Gastroesophageal sphincter (tissue), 4 donors: Measurements from ENCODE around the gene UBE2O. TPM values are rescaled to one million over a fixed set of nuclear protein-coding genes. Genes with fewer than 3 reads are reported as not detected.

Experiments
- ATAC-seq: fragments of 150-250 bp; one replicate; pipeline ENCODE4 v1.9.1; 2016; ENCODE audit warnings: mild to moderate bottlenecking, moderate library complexity
- H3K27ac ChIP-seq, 4 donors: fragments of 200-600 bp; sonication (generic) in 3 of 4; 1 replicate in 3 of 4; 2 replicates in 1 of 4; pipeline ENCODE4 v1.5.1; 2016 to 2019
- H3K27me3 ChIP-seq: fragments of 200-600 bp; sonication (generic); one replicate; pipeline ENCODE4 v1.5.1; 2019
- H3K36me3 ChIP-seq, 2 donors: fragments of 200-600 bp; sonication (generic); one replicate each; pipeline ENCODE4 v1.5.1; 2019; ENCODE audit warnings: control low read depth in 1 of 2
- H3K4me1 ChIP-seq, 3 donors: fragments of 200-600 bp; sonication (generic); 1 replicate in 2 of 3; 2 replicates in 1 of 3; pipeline ENCODE4 v1.5.1; 2016 to 2019; ENCODE audit warnings: control low read depth in 2 of 3
- H3K4me3 ChIP-seq, 2 donors: fragments of 200-600 bp; sonication (generic); one replicate each; pipeline ENCODE4 v1.5.1; 2019; ENCODE audit warnings: mild to moderate bottlenecking in 1 of 2, moderate library complexity in 1 of 2
- H3K9me3 ChIP-seq, 3 donors: fragments of 200-600 bp; sonication (generic); one replicate each; pipeline ENCODE4 v1.5.1; 2017 to 2019; ENCODE audit warnings: control low read depth in 2 of 3
- EP300 ChIP-seq: sonication (generic); formaldehyde crosslinking; IDR thresholded peaks from one replicate; pipeline ENCODE4 v1.6.1; 2017; ENCODE audit warnings: antibody characterized with exemption, mild to moderate bottlenecking
- POLR2A ChIP-seq, 2 donors: fragments of 450-650 bp; IDR thresholded peaks; one replicate each; pipeline ENCODE4 v1.6.1; 2017; ENCODE audit warnings: antibody characterized with exemption in 2 of 2, mild to moderate bottlenecking in 2 of 2, moderate library complexity in 1 of 2
- POLR2AphosphoS5 ChIP-seq: sonication (generic); formaldehyde crosslinking; IDR thresholded peaks from one replicate; pipeline ENCODE4 v1.6.1; 2017; ENCODE audit warnings: antibody characterized with exemption
- WGBS, 2 donors: methylation state at CpG; one replicate each; pipeline ENCODE4 v1.1.5; 2018; ENCODE audit warnings: low coverage in 1 of 2; 5-methylcytosine and 5-hydroxymethylcytosine counted together
- total RNA-seq, 4 donors: library from RNA; depleted of rRNA; stranded (reverse); fragments of >200 nt; gene quantifications; one replicate each; pipeline ENCODE4 v1.1.0, GENCODE V29; 2016
- TF ChIP-seq, protein P1 (sequence below), 4 experiments: fragments of 200-600 bp in 2 of 4; fragments of 450-650 bp in 2 of 4; sonication (generic) in 1 of 4; IDR thresholded peaks; one replicate each; pipeline ENCODE4 v1.5.1; 2017 to 2019; ENCODE audit warnings: antibody characterized with exemption in 4 of 4, mild to moderate bottlenecking in 2 of 4, moderate library complexity in 2 of 4

UBE2O gene
- total RNA-seq, 4 donors from 2014 or later = 13.0 to 19.8 (median 15.2) TPM

DNA sequence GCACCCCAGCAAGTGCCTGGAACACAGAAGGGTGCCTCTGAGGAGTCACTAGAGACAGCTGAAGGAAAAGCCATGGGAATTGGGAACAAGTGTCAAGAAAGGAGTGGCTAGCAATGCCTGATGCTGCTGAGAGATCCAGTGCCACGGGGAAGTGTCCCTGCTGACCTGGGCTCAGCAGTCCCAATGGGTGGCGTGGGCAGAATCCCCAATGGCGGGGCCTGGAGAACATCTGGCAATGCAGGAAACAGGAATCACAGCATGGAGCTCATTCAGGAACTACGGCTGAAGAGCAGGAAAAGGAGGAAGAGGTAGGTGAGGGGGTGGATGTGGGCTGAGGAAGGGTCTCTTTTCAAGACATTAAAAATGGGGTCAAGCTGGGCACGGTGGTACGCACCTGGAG, 30.1 kb downstream of the UBE2O start:
- Histone ChIP-seq H3K4me1 (peaks cover 2 to 36% (median 16%) of the 10 kb centered on the region in 3 donors), H3K36me3 (peaks cover 0 to 9% of the 10 kb centered on the region in 2 donors), H3K27me3 (no peaks in the 10 kb centered on the region), H3K27ac (no peak overlapping the region), H3K9me3 (no peaks in the 10 kb centered on the region), H3K4me3 (no peak overlapping the region)
- TF ChIP-seq POLR2A (IDR thresholded peaks at IDR 0.05) (no peak), POLR2AphosphoS5 (no peak), EP300 (no peak)
- TF ChIP-seq, protein P1, sequence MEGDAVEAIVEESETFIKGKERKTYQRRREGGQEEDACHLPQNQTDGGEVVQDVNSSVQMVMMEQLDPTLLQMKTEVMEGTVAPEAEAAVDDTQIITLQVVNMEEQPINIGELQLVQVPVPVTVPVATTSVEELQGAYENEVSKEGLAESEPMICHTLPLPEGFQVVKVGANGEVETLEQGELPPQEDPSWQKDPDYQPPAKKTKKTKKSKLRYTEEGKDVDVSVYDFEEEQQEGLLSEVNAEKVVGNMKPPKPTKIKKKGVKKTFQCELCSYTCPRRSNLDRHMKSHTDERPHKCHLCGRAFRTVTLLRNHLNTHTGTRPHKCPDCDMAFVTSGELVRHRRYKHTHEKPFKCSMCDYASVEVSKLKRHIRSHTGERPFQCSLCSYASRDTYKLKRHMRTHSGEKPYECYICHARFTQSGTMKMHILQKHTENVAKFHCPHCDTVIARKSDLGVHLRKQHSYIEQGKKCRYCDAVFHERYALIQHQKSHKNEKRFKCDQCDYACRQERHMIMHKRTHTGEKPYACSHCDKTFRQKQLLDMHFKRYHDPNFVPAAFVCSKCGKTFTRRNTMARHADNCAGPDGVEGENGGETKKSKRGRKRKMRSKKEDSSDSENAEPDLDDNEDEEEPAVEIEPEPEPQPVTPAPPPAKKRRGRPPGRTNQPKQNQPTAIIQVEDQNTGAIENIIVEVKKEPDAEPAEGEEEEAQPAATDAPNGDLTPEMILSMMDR (IDR thresholded peaks at IDR 0.05) = no peak
- ATAC-seq = no peak
- 86 to 95% methylated on average over 5 to 6 of the region's 6 CpGs for WGBS, 2 donors

DNA sequence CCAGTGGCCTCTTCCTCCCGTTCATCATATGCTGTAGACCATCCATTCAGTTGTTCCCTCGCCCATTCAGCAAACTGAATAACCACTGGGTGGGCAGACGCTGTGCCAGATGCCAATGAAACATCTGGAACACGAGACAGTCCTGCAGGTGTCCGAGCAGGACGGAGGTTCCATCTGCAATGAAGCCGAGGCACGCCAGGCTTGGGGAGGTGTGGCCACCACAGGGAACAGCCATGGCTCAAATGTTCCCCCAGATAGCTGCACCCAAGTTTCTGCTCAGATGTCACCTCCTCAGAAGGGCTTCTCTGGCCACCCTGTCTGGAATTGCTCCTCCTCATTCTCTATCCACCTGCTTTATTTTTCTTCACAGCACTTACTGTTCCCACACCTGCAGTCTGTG, 30.5 kb downstream of the UBE2O start:
- Histone ChIP-seq H3K27me3 (no peaks in the 10 kb centered on the region), H3K27ac (no peak overlapping the region), H3K4me1 (peaks cover 0 to 31% (median 11%) of the 10 kb centered on the region in 3 donors), H3K36me3 (peaks cover 0 to 9% of the 10 kb centered on the region in 2 donors), H3K9me3 (no peaks in the 10 kb centered on the region), H3K4me3 (no peak overlapping the region)
- TF ChIP-seq, protein P1 (IDR thresholded peaks at IDR 0.05) = no peak
- TF ChIP-seq EP300 (no peak), POLR2AphosphoS5 (no peak), POLR2A (IDR thresholded peaks at IDR 0.05) (no peak)
- 100% methylated on average over 1 of the region's 8 CpGs; no CpG with 5 or more reads in 1 of the 2 donors for whole genome bisulfite sequencing, 2 donors
- no peak for ATAC-seq

DNA sequence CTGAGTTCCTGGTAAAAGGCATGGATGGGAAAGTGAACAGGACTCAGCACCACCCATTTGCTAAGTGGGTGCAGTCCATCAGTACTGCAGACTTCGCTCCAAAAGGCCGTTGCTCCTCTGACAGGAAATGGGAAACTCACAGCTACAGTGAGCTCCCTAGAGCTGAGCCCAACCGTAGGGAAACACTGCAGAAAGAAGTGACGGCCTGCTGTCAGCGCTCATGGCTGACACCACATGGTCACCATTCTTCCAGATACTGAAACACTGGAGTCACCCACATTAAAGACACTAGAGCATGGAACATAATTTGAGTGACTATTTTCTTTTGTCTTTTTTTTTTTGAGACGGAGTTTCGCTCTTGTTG, 31.9 kb downstream of the UBE2O start:
- no peaks in the 10 kb centered on the region for H3K27me3 ChIP-seq
- peaks cover 0 to 9% of the 10 kb centered on the region in 2 donors for H3K36me3 ChIP-seq
- no peaks in the 10 kb centered on the region for H3K9me3 ChIP-seq
- H3K4me1 ChIP-seq = peaks cover 0 to 26% (median 11%) of the 10 kb centered on the region in 3 donors
- no peak overlapping the region for H3K4me3 ChIP-seq
- WGBS, 2 donors = 49 to 52% methylated on average over 5 to 6 of the region's 7 CpGs
- TF ChIP-seq, protein P1 (IDR thresholded peaks at IDR 0.05) = no peak
- no peak for TF ChIP-seq EP300
- H3K27ac ChIP-seq = peak overlapping the region in 1 of 4 donors; percentile 38
- no peak for ATAC-seq

DNA sequence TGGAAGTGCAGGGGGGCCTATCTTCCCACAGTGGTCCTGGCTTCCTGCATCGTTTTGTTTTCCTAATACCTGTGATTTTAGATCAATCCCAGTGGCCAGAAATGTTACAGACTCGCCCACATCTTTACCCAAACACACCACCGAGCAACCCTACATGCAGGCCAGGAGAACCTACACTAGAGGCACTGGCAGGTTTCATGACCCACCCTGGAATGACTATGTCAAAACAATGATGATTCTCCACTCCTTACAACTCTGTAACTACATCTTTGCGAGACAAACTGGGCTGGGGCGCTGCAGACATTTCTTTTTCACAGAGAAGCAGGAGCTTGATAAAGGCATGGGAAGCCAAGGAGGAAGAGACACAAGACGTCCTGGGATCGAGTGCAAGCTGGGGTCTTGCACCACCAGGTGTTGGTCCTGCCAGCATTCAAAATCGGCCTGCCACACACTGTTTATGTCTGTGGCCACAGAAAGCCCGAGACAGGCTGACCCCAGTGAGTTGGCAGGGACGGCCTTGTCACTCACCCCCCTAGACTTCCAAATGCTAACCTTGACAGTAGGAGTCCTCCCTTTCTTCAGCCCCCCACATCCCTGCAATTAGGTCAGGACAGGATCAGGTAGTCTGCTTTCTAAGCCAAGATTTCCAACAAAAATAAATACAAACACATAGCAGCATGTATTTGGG, 32.5 kb downstream of the UBE2O start:
- ATAC-seq = no peak
- Histone ChIP-seq H3K9me3 (no peaks in the 10 kb centered on the region), H3K4me1 (peaks cover 0 to 26% (median 11%) of the 10 kb centered on the region in 3 donors), H3K27me3 (no peaks in the 10 kb centered on the region), H3K36me3 (peaks cover 0 to 9% of the 10 kb centered on the region in 2 donors), H3K27ac (peak overlapping the region in 2 of 4 donors; percentile 1 to 38), H3K4me3 (no peak overlapping the region)
- 40% methylated on average over 2 of the region's 10 CpGs; no CpG with 5 or more reads in 1 of the 2 donors for WGBS, 2 donors
- TF ChIP-seq POLR2A (IDR thresholded peaks at IDR 0.05) (no peak), POLR2AphosphoS5 (no peak), EP300 (no peak)
- TF ChIP-seq, protein P1 (IDR thresholded peaks at IDR 0.05) = no peak
